ENCODE results near the gene PNN.
"Not testable (repeated sequence)": the region's sequence is repeated elsewhere in the genome, so short reads cannot be mapped to it uniquely, and the experiment has no call there.

Gene PNN

DNA sequence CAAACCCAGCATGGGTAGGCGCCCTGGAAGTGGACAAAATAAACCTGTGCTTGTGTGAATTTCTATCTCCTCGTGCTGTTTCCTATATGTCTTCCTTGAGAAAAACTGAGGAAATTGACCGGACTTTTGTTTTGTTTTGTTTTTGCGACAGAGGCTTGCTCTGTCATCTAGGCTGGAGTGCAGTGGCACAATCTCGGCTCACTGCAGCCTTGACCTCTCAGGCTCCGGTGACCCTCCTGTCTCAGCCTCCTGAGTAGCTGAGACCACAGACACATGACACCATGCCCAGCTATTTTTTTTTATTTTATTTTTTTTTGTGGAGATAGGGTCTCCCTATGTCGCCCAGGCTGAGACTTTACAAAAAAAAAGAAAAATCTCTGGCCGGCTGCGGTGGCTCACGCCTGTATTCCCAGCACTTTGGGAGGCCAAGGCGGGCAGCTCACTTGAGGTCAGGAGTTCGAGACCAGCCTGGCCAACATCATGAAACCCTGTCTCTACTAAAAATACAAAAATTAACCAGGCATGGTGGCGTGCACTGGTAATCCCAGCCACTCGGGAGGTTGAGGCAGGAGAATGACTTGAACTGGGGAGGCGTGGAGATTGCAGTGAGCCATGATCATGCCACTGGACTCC is 36.2 kb downstream of the PNN start:
- H3K4me1 ChIP-seq (ENCODE audit: control insufficient read depth, insufficient read depth, low read length, unreplicated experiment), result peaks cover 11% of the 10 kb centered on the region
- H3K27me3 ChIP-seq (ENCODE audit: insufficient read depth, low read length), result no peaks in the 10 kb centered on the region
- H3K36me3 ChIP-seq (ENCODE audit: insufficient read depth, low read length), result no peaks in the 10 kb centered on the region
- no peak overlapping the region for H3K27ac ChIP-seq (ENCODE audit: low read depth, low read length)
- H2AFZ ChIP-seq (ENCODE audit: low read length, unreplicated experiment), result no peak overlapping the region
- no peak overlapping the region for H3K4me3 ChIP-seq (ENCODE audit: low read depth, low read length)
- H3K79me2 ChIP-seq (ENCODE audit: control insufficient read depth, insufficient read depth, low read length, unreplicated experiment), result no peaks in the 10 kb centered on the region

DNA sequence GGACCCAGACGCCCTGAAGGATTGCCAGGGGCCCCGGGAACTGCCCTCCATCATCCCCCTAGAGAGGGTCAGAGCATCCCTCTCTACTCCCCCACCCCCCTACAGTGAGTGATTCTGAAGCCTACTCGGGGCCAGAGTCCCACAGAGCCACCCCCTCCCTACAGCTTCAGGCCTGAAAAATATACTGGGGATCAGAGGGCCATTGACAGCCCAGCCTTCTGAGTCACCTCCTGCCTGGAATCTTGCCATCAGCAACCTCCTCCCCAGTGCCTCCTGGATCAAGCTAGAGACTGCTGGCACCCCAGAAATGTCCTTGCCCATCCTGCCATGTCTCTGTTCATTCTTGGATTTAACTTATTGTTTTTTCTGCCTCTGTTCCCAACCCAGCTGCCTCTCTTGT is 37.0 kb downstream of the PNN start:
- H3K4me1 ChIP-seq (ENCODE audit: control insufficient read depth, insufficient read depth, low read length, unreplicated experiment), result peaks cover 11% of the 10 kb centered on the region
- H2AFZ ChIP-seq (ENCODE audit: low read length, unreplicated experiment), result no peak overlapping the region
- H3K79me2 ChIP-seq (ENCODE audit: control insufficient read depth, insufficient read depth, low read length, unreplicated experiment), result no peaks in the 10 kb centered on the region
- no peaks in the 10 kb centered on the region for H3K27me3 ChIP-seq (ENCODE audit: insufficient read depth, low read length)
- H3K36me3 ChIP-seq (ENCODE audit: insufficient read depth, low read length), result no peaks in the 10 kb centered on the region
- no peak overlapping the region for H3K4me3 ChIP-seq (ENCODE audit: low read depth, low read length)
- H3K27ac ChIP-seq (ENCODE audit: low read depth, low read length), result no peak overlapping the region

DNA sequence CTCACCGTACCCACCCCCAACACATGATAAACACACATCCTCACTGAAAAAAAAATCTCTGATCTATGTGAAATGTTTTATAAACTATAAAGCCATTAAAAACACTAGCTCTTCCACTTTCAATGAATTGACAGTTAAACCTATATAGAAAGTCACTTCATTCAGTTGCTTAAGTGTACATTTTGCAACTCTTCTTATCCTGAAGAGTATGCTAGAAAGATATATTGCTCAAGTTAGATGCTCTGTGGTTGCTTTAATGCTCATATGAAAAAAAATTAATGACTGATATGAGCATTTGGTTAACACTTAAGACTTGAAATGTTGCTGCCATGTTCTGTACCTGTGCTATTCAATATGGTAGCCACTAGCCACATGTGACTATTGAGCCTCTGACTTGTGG is 37.6 kb downstream of the PNN start:
- no peak overlapping the region for H2AFZ ChIP-seq (ENCODE audit: low read length, unreplicated experiment)

DNA sequence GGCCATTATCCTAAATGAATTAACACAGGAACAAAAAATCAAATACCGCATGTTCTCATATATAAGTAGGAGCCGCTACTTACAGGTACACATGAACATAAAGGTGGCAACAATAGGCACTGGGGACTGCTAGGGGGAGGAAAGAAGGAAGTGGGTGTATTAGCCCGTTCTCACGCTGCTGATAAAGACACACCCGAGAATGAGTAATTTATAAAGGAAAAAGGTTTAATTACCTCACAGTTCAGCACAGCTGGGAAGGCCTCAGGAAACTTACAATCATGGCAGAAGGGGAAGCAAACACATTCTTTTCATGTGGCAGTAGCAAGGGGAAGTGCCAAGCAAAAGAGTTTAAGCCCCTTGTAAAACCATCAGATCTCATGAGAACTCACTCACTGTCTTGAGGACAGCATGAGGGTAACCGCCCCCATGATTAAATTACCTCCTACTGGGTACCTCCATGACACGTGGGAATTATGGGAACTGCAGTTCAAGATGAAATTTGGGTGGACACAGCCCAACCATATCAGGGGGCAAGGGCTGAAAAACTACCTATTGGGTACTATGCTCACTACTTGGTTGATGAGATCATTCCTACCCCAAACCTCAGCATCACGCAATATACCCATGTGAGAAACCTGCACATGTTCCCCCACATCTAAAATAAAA is 42.3 kb downstream of the PNN start:
- Histone ChIP-seq H2AFZ (ENCODE audit: low read length, unreplicated experiment) (peak overlapping the region; percentile 23), H3K27ac (ENCODE audit: low read depth, low read length) (0 out of 2 replicates have a peak overlapping the region, but pooled peaks have one; percentile 57), H3K27me3 (ENCODE audit: insufficient read depth, low read length) (no peaks in the 10 kb centered on the region), H3K4me3 (ENCODE audit: low read depth, low read length) (no peak overlapping the region), H3K36me3 (ENCODE audit: insufficient read depth, low read length) (no peaks in the 10 kb centered on the region), H3K4me1 (ENCODE audit: control insufficient read depth, insufficient read depth, low read length, unreplicated experiment) (peaks cover 23% of the 10 kb centered on the region), H3K79me2 (ENCODE audit: control insufficient read depth, insufficient read depth, low read length, unreplicated experiment) (no peaks in the 10 kb centered on the region)

More for the DNA sequence above, 37.6 kb downstream of the PNN start:
- no peaks in the 10 kb centered on the region for H3K79me2 ChIP-seq (ENCODE audit: control insufficient read depth, insufficient read depth, low read length, unreplicated experiment)
- no peaks in the 10 kb centered on the region for H3K36me3 ChIP-seq (ENCODE audit: insufficient read depth, low read length)
- H3K27me3 ChIP-seq (ENCODE audit: insufficient read depth, low read length), result no peaks in the 10 kb centered on the region
- no peak overlapping the region for H3K4me3 ChIP-seq (ENCODE audit: low read depth, low read length)
- no peak overlapping the region for H3K27ac ChIP-seq (ENCODE audit: low read depth, low read length)
- peaks cover 16% of the 10 kb centered on the region for H3K4me1 ChIP-seq (ENCODE audit: control insufficient read depth, insufficient read depth, low read length, unreplicated experiment)

DNA sequence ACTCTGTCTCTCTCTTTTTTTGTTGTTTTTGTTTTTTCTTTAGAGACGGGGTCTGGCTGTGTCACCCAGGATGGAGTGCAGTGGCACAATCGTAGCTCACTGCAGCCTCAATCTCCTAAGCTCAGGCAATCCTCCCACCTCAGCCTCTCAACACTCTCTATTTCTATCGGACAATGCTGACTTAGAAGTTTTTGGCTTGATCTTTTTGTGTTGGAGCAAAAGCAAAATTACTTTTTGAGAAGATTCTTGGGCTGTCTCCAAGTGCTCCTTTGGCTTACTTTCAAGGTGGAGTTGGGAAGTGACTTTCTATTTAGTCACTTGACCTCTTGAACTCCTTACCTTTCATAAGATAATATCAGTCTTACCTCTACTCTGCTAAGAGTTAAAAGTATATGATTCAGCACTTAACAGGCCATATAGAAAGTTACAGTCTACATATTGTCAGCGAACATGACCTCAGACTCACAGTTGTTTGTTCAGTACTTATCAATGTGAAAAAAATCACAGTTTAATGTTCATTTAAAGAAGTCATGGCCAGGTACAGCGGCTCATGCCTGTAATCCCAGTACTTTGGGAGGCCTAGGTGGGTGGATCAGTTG is 43.2 kb downstream of the PNN start:
- H3K4me1 ChIP-seq (ENCODE audit: control insufficient read depth, insufficient read depth, low read length, unreplicated experiment), result peaks cover 20% of the 10 kb centered on the region
- H2AFZ ChIP-seq (ENCODE audit: low read length, unreplicated experiment), result peak overlapping the region; percentile 5
- H3K79me2 ChIP-seq (ENCODE audit: control insufficient read depth, insufficient read depth, low read length, unreplicated experiment), result no peaks in the 10 kb centered on the region
- H3K36me3 ChIP-seq (ENCODE audit: insufficient read depth, low read length), result no peaks in the 10 kb centered on the region
- H3K27ac ChIP-seq (ENCODE audit: low read depth, low read length), result peak overlapping the region; percentile 57
- H3K27me3 ChIP-seq (ENCODE audit: insufficient read depth, low read length), result no peaks in the 10 kb centered on the region
- H3K4me3 ChIP-seq (ENCODE audit: low read depth, low read length), result peak overlapping the region; percentile 22; the same call in 1 of the 2 replicates

DNA sequence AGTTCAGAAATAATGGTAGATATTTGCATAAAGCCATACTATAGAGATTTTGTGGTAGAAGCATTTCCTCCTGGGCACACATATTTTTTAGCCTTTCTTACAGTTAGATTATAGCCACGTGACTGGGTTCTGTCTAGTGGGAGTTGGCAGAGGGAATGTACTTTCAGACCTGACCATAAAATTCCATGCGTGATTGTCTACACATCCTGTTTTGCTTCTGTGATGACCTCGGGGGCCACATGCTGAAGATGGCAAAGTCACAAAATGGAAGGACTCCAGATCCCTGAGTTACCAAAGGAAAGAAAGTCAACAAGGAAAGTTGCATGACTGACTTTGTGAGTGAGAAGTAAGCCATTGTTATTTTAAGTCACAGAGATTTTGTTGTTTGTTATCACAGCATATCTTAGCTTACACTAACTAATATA is 44.0 kb downstream of the PNN start:
- H3K4me3 ChIP-seq (ENCODE audit: low read depth, low read length), result no peak overlapping the region
- H3K4me1 ChIP-seq (ENCODE audit: control insufficient read depth, insufficient read depth, low read length, unreplicated experiment), result peaks cover 20% of the 10 kb centered on the region
- peak overlapping the region; percentile 46 for H3K27ac ChIP-seq (ENCODE audit: low read depth, low read length)
- no peaks in the 10 kb centered on the region for H3K36me3 ChIP-seq (ENCODE audit: insufficient read depth, low read length)
- H2AFZ ChIP-seq (ENCODE audit: low read length, unreplicated experiment), result peak overlapping the region; percentile 81
- H3K79me2 ChIP-seq (ENCODE audit: control insufficient read depth, insufficient read depth, low read length, unreplicated experiment), result no peaks in the 10 kb centered on the region
- no peaks in the 10 kb centered on the region for H3K27me3 ChIP-seq (ENCODE audit: insufficient read depth, low read length)

DNA sequence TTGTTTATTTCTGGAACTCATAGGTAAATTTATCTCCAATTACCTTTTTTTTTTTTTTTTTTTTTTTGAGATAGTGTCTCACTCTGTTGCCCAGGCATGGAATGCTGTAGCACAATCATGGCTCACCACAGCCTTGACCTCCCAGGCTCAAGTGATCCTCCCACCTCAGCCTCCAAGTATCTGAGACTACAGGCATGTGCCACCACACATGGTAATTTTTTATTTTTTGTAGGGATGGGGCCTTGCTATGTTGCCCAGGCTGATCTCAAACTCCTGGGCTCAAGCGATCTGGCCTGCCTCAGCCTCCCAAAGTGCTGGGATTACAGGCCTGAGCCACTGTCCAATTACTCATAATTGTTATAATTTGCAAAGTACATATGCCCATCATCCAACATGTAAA is 45.4 kb downstream of the PNN start:
- not testable (repeated sequence) for H3K27me3 ChIP-seq (ENCODE audit: insufficient read depth, low read length); H3K27ac ChIP-seq (ENCODE audit: low read depth, low read length); H3K4me3 ChIP-seq (ENCODE audit: low read depth, low read length); H3K36me3 ChIP-seq (ENCODE audit: insufficient read depth, low read length); H3K79me2 ChIP-seq (ENCODE audit: control insufficient read depth, insufficient read depth, low read length, unreplicated experiment); H2AFZ ChIP-seq (ENCODE audit: low read length, unreplicated experiment)
- peaks cover 20% of the 10 kb centered on the region for H3K4me1 ChIP-seq (ENCODE audit: control insufficient read depth, insufficient read depth, low read length, unreplicated experiment)

DNA sequence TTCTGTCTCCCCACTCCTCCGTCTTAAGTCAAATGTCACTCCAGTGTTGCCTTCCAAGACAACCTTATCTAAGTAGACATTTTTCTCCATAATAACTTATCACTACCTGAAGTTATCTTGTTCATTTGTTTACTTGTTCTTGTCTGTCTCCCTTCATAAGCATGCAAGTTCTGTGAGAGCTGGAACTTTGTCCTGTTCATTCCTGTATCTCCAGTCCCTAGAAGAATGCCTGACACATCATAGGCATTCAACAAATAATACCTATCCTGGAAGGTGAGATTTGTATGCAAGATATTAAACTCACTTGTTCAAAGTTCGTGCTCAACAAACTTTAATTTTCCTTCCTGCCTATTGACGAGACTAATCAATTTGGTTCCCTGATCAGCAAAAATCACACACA is 53.0 kb downstream of the PNN start:
- H3K79me2 ChIP-seq (ENCODE audit: control insufficient read depth, insufficient read depth, low read length, unreplicated experiment), result no peaks in the 10 kb centered on the region
- H3K4me3 ChIP-seq (ENCODE audit: low read depth, low read length), result no peak overlapping the region
- H3K27ac ChIP-seq (ENCODE audit: low read depth, low read length), result no peak overlapping the region
- peaks cover 8% of the 10 kb centered on the region for H3K4me1 ChIP-seq (ENCODE audit: control insufficient read depth, insufficient read depth, low read length, unreplicated experiment)
- no peaks in the 10 kb centered on the region for H3K36me3 ChIP-seq (ENCODE audit: insufficient read depth, low read length)
- H2AFZ ChIP-seq (ENCODE audit: low read length, unreplicated experiment), result no peak overlapping the region
- H3K27me3 ChIP-seq (ENCODE audit: insufficient read depth, low read length), result no peaks in the 10 kb centered on the region

DNA sequence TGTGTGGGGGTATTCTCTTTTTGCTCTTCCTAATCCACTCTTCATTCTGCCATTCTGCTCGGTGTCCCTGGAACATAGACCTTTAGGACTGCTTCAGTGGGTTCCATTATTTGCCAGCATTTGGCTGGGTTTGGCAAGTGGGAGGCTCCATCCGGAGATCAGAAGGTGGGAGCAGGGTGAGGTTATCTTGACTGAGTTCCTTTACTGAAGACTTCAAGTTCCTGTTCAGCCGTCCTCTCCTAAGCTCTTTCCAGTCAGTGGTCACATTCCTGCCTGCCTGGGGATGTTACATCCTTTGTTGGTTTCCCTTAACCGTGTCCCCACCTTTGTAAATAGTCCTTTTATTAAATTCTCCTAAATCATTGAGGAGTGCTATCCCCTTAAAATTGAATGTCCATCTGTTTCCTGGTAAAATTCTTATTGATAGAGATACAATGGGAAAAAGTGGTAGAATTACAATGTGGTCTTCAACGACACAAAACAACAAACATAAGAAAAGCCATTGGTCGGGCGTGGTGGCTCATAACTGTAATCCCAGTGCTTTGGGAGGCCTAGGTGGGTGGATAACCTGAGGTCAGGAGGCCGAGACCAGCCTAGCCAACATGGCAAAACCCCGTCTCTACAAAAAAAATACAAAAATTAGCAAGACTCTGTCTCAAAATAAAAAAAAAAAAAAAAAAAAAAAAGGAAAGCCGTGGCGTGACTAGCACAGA is 53.6 kb downstream of the PNN start:
- Histone ChIP-seq H2AFZ (ENCODE audit: low read length, unreplicated experiment) (no peak overlapping the region), H3K4me3 (ENCODE audit: low read depth, low read length) (no peak overlapping the region), H3K27me3 (ENCODE audit: insufficient read depth, low read length) (no peaks in the 10 kb centered on the region), H3K79me2 (ENCODE audit: control insufficient read depth, insufficient read depth, low read length, unreplicated experiment) (no peaks in the 10 kb centered on the region), H3K36me3 (ENCODE audit: insufficient read depth, low read length) (no peaks in the 10 kb centered on the region), H3K27ac (ENCODE audit: low read depth, low read length) (no peak overlapping the region), H3K4me1 (ENCODE audit: control insufficient read depth, insufficient read depth, low read length, unreplicated experiment) (peaks cover 14% of the 10 kb centered on the region)

DNA sequence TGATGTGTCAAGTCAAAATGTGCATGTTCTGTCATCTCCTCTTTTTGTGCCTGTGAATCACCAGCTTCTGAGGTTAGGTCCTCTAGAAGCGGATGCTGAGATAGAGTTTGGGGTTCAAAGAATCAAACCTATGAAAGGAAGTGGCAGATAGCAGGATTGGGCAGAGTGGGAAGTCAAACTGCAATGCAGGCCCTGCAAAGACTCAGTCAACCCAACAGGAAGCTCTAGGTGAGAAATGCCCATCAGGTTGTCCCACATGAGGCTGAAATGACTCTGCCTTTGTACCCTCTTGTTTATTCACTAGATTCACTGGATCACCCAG is 54.1 kb downstream of the PNN start:
- no peaks in the 10 kb centered on the region for H3K79me2 ChIP-seq (ENCODE audit: control insufficient read depth, insufficient read depth, low read length, unreplicated experiment)
- no peaks in the 10 kb centered on the region for H3K36me3 ChIP-seq (ENCODE audit: insufficient read depth, low read length)
- no peak overlapping the region for H3K4me3 ChIP-seq (ENCODE audit: low read depth, low read length)
- no peak overlapping the region for H2AFZ ChIP-seq (ENCODE audit: low read length, unreplicated experiment)
- no peaks in the 10 kb centered on the region for H3K27me3 ChIP-seq (ENCODE audit: insufficient read depth, low read length)
- peak overlapping the region; percentile 49; the same call in 1 of the 2 replicates for H3K27ac ChIP-seq (ENCODE audit: low read depth, low read length)
- H3K4me1 ChIP-seq (ENCODE audit: control insufficient read depth, insufficient read depth, low read length, unreplicated experiment), result peaks cover 19% of the 10 kb centered on the region

Data from ACC112 (cell line).